Stimulated activated CD4-positive, alpha-beta T cell treated with anti-CD3 and anti-CD28 coated beads, Interleukin-12 subunit alpha, Interleukin-12 subunit beta, amount 100 ng/mL, for 24 hours (primary cell): ENCODE measurements around the gene PACRG.
"Not testable (repeated sequence)": the region's sequence is repeated elsewhere in the genome, so short reads cannot be mapped to it uniquely, and the experiment has no call there.

Experiments used
- DNase-seq, 2 experiments: peaks; one replicate each; pipeline ENCODE4 v3.0.0-alpha.2; 2020; ENCODE audit warnings: low read depth in 2 of 2

Gene PACRG

DNA sequence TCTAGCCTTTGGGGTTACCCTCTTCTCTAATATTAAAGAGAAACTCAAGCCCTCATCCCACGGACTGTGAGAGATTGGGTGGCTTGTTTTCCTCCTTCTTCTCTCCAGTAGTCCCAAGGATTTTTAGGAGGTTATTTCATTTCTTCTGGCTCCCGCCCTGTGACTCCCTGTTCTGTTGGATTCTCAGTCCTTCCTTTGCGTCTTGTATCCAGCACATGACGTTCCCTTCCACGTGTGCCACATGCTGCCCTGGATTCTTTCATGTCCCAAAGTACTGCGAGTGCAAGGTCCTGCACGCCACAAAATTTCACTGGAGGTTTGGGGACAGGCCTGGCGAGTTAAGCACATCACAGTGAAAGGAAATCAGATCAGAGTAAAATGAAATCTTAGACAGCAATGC lies 213.4 kb downstream of the PACRG start:
- no peak for DNase-seq

DNA sequence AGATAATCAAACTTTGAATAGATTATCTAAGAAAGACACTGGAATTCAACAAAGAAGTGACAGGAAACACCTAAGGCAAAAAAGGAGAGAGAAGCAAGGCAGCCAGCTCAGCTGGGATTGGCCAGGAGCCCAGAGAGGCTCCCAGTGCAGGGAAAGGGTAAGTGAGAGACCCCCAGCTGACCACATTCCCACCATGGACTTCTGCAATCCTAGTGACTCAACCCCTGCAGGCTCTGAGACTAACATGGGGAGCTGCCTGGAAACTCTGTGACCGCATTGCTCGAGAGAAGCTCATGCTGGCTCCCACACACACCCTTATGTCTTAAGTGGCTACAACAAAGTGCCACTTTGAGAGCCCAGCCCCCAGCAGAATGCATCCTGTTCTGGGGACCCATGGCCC lies 215.1 kb downstream of the PACRG start:
- DNase-seq = no peak

DNA sequence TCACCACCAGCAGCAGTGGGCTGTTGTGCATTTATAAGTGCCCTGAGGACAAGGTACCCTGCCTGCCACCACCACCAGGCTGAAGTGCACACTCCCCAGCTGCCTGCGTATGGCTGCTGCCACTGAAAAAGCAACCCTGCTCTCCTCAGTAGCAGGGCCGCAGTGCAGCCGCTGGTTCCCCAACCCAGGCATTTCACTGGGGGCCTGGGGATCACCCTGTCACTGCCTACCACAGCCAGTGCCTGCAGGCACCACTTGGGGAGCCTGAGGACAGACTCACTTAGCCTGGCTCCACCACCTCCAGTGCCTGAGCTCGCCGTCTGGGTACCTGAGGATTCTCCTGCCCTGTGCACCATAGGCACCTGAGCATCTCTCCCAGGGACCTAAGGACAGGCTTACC lies 215.6 kb downstream of the PACRG start:
- no peak for DNase-seq

DNA sequence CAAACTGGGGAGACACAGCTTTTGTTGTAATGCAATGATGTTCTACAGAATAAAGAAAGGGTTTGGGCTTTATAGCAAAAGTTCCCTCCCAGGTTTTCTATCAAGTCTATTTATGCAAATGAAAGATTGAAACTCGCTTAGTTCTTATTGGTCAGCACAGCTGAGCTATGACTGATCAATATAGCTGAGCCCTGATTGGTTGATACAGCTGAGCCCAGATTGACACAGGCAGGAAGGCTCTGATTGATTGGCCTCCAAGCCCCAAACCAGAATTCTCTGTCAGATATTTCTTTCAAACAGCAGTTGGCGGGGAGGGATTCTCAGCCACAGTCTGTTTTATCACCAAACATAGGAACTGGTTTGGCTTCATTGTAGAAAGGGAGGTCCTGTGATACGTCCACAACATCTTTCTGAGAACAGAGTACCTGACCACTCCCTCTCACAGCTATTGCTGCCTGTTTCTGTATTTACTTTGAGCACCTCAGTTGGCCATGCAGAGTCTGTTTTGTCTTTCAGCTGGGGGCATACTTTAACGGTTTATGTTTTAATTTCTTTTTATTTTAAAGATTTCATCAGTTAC lies 223.5 kb downstream of the PACRG start:
- DNase-seq = no peak

DNA sequence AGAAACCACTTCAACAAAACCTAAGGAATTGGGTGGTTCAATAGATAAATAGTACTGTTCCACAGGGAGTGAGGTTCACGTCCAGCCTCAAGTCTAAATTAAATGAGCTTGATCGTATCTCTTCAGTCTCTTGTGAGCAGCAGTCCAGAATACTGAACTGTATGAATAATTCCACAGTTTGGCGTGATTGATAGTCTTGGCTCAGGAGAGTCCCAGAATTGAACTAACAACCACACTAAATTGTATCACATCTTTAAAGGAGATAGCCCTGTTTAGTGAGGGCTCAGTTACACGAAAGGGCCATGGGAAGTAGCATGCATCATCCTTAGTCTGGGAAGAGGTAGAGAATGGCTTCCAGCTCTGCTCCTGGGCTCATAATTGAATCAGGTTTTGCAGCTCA lies 224.6 kb downstream of the PACRG start:
- no peak for DNase-seq

DNA sequence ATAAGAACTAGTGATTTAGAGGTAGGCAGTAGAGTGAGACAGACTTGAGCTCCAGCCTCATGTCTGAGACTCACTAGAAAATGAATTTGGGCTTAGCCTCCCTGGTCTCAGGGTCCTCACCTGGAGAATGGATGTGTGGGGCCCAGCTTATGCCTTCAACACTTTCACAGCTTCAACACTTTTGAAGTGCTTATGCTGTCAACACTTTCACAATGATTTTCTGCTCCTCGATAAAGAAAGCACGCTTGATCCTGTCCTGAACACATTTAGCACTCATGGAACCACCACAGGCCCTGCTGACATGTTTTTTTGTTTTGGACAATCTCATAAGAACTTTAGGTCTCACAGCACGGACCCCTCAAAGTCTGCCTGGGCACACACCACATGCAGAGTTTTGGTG lies 229.3 kb downstream of the PACRG start:
- DNase-seq = no peak

DNA sequence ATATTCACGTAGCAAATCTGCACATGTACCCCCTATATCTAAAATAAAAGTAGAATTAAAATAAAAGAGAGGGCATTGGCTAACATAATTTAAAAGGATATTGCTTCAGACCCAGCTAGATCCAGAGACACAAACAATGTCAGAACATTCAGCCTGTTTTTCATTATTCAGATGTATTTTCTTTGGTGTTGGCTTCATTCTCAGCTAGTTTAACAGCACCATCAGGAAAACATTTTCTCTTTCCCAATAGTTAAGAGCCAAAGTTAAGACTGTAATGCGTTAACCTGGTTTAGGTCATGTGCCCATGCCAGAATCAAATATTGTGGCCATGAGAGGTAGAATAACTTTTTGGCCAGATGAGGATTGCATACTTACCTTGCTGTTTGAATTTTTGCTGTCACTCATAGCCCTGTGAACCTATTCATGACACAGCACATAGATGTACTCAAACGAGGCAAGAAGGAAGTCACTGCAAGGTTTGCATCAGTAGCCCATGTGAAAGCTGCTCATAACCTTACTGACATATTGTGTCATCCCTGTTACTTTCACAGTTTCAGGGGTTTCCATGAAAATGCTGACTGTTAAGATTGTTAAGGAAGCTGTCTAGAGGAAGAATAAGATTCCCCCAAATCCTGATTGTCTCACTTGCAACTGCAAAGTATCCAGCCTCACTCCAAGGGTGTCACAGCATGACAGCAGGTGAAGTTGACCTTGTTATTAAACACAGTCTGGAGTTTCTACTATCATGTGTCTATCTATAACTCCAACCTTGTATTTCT lies 233.1 kb downstream of the PACRG start:
- no peak for DNase-seq

DNA sequence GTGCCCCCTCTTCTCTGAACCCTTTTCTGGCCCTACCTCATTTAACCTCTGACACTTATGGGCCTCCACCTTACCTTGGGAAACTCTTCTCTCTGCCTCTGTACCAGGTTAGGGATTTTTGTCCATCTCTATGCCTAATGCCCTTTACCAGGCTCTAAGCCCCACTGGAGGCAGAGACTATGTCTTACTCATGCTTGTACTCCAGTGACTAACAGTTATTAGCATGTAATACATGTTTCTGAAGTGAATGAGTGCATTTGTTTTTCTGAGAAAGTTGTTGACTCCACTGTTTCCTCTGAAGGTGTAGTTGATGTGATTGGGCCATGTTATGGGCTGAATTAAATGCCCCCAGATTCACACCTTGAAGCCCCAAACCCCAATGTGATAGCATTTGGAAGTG lies 234.3 kb downstream of the PACRG start:
- DNase-seq = no peak

DNA sequence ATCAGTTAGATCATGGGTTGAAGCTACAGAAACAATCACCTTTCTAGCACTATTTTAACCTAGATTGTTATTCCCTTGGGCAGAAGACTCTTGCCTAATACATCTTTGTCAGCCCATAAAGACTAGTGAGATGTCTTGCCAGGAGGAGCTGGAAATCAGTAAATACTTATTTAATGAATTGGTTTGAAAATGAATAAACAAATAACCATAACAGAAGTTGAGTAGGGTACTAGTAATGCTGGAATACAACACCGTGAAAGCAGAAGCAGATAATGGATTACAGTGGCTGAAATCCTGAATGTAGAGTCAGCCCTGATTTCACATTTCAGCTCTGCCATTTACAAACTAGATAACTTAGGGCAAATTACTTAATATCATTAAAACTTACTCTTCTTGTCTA lies 236.1 kb downstream of the PACRG start:
- no peak for DNase-seq

DNA sequence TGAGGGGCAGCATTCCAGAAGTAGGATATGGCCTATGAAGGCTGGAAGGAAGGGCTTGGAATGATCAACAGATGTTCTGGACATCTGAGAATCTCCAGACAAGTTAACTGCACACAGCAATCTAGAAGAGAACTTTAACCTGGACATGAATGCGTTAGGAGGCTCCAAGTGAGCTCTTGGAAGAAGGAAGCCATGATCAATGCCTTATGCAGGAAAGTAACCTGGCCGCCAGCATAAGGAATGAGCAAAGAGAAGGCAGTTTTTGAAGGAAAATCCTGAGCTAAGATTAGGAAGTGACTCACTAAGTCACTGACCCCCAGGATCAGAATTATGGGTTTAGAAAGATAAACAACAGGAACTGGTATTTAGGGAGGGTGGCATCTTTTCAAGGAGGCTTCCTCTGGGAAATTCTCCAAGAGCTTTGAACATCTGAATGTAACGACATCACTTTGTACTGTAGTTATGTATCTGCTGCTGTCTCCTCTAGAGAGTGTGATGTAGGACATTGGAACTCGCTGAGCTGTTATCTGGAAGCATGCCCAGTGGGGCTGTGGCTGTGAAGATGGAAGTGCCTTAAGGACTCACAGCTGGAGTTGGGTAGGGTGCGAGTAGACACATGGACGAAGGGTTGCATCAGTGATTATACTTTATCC lies 236.8 kb downstream of the PACRG start:
- DNase-seq = no peak

DNA sequence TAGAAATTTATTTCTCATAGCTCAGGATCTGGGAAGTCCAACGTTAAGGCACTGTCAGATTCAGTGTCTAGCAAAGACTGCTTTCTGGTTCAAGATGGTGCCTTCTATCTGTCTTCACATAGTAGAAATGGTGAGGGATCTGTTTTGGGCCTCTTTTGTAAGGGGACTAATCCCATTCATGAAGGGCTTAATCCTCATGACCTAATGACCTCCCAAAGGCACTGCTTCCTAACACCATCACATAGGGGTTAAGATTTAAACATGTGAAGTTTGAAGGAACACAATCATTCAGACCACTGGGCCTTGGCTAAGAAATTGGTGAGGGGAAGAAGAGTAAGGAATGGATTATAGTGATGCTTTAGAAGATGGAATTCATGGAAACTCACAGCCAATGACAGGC lies 237.6 kb downstream of the PACRG start:
- no peak for DNase-seq

DNA sequence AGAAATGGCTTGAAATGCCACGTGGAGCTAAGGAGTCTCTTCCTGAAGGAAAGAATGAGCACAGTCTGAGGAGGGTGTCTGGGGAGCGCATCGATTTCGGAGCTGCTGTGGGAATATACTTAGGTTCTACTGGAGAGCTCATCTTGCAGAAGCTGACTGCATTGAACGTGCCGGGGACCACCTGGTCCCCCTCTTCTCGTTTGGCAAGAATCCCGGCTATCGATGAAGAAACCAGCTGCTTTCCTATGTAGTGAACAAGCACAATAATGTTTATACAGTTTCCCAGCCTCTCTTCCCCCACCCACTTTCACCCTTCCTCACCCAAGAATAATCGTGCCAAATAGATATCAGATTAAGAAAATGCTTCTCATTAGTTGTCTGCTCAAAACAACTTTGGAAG lies 242.5 kb downstream of the PACRG start:
- no peak for DNase-seq

DNA sequence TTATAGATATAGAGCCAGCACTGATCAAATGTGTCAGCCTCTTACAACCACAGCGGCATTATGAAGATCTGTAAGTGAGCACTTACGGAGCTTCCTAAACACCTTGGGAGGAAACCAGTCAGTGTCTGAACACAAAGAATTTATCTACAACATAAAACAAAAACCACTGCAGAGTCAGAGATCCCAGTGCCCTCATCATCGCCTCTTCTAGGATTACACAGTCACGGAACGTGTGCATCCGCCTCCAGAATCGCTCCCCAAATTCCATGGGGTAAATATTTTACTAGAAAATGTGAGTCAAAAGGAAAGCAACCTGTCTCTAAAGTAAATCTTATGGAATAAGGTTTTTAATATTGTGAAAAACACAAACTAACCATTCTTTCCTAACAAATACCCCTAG lies 243.6 kb downstream of the PACRG start:
- no peak for DNase-seq

DNA sequence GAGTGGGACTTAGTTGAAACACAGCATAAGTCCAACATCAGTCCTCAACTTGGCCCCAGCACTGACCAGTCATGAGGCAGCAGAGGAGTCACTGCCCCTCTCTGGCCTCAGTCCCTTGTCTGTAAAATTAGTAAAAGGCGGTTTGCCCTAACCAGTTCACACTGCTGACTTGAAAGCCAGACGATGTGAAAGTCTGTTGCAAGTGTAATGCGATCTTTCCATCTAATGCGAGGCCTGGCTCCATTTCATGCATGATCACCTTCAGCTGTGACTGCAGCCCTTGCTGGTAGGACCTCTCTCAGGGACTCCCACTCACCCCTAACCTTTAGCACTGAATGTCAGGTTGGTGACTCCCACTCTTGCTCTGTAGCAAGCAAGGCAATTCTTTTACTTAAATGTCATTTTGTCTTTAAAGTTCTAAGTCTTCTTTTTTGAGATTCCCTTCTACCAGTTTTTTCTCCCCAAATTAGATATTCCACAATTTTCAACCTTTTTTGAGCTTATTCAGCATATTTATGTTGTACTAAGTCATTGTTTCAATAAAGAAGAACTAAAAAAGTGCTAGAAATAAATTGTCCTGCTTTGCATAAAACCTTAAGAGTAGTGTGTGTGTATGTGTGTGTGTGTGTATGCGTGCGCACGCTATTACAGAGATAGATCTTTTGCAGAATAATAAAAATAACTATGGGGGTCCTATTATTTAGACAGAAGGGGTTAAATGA lies 245.5 kb downstream of the PACRG start:
- DNase-seq = no peak

DNA sequence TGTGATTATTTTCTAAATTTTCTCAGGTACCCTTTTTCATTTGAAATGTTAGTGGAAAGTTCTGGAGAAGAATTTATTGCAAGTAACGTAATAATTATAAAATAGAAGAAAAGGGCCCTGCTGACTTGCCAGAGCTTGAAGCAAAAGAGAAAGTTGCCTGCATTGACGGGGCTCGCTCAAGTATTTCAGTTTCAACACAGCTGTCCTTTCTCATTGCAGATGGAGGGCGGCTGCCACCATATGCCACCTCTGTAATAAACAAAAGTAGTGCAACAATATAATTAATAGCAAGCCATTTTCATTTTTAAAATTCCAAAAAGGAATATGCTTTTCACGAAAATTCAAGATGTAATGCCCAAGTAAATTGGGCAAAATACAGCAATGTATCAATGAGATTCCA lies 246.2 kb downstream of the PACRG start:
- no peak for DNase-seq

DNA sequence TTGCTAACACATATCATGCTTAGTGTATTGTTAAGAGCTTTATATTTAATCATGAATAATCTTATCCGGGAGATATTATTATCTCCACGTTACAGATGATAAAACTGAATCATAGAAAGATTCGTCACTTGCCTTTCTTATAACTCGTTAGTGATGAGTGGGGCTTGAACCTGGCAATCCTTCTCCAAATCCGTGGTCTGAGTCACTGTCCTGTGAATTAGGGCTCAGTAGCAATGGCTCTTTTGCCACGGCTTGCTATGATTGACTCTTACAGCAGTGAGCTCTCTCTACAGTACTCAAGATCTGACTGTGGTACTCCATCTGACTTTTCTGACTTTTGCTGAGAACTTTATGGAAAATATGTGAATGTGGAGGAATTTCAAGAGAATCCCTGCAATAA lies 246.9 kb downstream of the PACRG start:
- no peak for DNase-seq

DNA sequence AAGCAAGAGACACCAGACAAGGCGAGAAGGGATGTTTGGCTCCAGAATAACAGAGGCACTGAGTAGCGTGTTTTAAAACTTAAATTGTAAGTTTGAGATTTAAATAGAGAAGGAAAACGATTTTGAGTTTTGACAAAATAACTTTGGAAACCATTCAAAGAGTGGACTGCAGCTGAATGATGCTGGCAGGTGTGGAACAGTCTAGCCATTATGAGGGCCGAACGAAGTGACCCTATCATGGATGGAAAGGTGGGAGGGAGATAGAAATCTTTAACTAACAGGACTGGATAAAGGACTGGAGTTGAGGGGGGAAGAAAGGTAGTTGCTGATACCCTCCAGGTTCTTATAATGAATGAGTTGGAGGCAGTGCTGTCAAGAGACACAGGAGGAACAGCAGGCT lies 248.4 kb downstream of the PACRG start:
- no peak for DNase-seq

DNA sequence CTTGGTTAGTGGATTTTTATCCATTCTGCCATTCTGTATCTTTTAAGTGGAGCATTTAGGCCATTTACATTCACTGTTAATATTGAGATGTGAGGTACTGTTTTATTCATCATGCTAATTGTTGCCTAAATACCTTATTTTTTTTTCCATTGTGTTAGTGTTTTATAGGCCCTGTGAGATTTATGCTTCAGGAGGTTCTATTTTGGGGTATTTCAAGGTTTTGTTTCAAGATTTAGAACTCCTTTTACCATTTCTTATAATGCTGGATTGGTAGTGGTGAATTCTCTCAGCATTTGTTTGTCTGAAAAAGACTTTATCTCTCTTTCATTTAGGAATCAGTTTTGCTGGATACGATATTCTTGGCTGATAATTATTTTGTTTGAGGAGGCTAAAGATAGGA lies 255.5 kb downstream of the PACRG start:
- not testable (repeated sequence) for DNase-seq

DNA sequence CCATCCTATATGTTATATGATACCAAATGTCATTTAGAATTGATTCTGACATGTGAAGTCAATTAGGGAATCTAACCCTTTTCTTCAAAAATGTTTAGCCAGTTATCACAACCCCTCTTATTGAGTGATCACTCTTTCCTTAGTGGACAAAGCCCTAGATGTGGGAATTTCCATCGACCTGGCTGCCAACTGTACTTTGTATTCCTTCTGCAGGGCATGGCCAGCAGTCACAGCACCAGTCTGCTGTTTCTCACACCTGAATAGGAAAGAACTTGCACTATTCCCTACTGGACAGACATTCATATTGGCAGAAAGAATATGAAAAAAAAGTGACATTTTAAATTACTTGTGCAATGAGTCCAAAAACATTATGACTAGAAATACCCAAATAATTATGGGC lies 271.0 kb downstream of the PACRG start:
- DNase-seq = no peak

DNA sequence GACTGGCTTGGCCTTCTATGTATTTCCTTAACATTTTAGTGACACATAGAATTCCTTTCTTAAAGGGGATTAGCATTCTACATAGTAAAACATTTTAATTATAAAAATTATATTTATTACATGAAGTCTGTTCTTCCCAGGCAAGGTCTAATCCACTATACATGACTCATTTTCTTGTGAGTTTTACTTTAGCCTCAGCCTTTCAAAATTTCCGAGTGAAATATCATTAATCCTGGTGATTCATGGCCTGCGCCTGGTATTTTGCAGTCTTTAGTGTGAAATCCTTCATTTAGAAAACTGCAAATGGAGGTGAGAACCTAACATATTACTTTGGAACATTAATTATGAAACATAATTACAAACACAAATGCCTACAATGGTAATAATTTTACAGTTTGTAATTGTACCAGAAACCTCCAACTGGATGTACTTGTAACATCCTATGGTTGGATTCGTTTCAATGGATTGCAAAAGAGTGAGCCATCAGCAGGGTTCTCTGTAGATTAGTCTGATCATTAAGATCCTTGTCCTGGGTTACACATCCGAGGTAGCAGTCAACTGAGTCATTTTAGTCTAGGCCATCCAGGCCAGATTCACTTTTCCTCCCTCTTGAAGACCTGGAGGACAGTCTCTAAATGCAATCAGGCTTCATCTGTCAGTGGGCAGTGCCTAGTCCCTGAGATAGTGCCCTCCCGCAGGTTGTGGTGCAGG lies 272.0 kb downstream of the PACRG start:
- DNase-seq = no peak

DNA sequence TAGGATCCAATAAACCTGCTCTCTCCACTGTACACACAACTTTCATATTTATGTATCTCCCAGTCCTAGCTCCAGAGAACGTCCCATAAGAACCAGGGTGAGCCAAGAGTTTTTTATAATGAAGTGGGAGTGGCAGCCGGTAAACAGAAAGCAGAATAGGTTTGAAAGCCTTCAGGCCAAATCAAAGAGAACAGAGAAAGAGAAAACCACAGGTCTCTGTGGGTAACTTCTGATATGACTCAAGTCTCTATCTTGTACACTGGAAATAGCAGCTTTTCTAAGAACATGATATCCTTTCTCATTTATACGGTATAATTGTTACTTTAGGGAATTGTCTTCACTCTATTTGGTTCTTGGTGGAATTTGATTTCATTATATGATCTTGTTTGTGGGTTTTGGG lies 273.6 kb downstream of the PACRG start:
- DNase-seq = no peak

DNA sequence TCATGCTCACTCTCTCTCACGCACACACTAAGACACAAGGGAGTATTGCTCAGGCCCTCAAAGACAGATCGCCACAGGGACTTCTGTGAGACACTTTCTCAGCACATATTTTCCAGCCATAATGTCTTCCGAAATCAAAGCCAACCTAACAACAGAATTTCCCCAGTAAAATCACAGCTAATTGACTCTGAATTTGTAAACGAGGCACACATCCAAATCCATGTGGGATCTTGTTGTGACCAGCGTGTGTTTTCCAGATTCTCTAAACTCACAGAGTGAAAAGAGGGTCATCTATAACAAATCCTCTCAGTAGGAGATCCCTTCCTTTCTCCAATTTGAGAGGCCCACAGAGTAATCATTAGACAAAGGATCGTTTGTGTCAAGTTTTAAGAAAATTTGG lies 280.4 kb downstream of the PACRG start:
- DNase-seq = no peak
